Karpas-422 (cell line): ENCODE data around the gene CCL3. TPM values are rescaled to one million over a fixed set of nuclear protein-coding genes. Genes with fewer than 3 reads are reported as not detected.
"Not testable (repeated sequence)": the region's sequence is repeated elsewhere in the genome, so short reads cannot be mapped to it uniquely, and the experiment has no call there.

Source experiments
- DNase-seq: peaks from one replicate; pipeline ENCODE4 v3.0.0-alpha.2; 2015
- H2AFZ ChIP-seq: fragments of 200-600 bp; sonication (generic); 2 replicates; pipeline ENCODE4 v1.6.1; 2014; ENCODE audit warnings: antibody characterized with exemption, low read length, mixed read lengths
- H3K27ac ChIP-seq: fragments of 200-600 bp; sonication (generic); 2 replicates; pipeline ENCODE4 v1.5.1; 2014; ENCODE audit warnings: mild to moderate bottlenecking, low read length, moderate library complexity
- H3K27me3 ChIP-seq: fragments of 200-600 bp; sonication (generic); 2 replicates; pipeline ENCODE4 v1.6.1; 2014; ENCODE audit warnings: low read length, mixed read lengths
- H3K36me3 ChIP-seq: fragments of 200-600 bp; sonication (generic); 2 replicates; pipeline ENCODE4 v1.6.1; 2014; ENCODE audit warnings: low read length, mixed read lengths; ENCODE audit not compliant: insufficient read depth
- H3K4me1 ChIP-seq: fragments of 200-600 bp; sonication (generic); 2 replicates; pipeline ENCODE4 v1.6.1; 2014; ENCODE audit warnings: mild to moderate bottlenecking, low read length, mixed read lengths
- H3K4me2 ChIP-seq: fragments of 200-600 bp; sonication (generic); 2 replicates; pipeline ENCODE4 v1.6.1; 2014; ENCODE audit warnings: low read length, low read depth, mild to moderate bottlenecking; ENCODE audit not compliant: poor library complexity, severe bottlenecking
- H3K4me3 ChIP-seq: fragments of 200-600 bp; sonication (generic); 2 replicates; pipeline ENCODE4 v1.5.1; 2014; ENCODE audit warnings: mild to moderate bottlenecking, antibody characterized with exemption, low read length, mixed read lengths
- H3K79me2 ChIP-seq: fragments of 200-600 bp; sonication (generic); 2 replicates; pipeline ENCODE4 v1.6.1; 2014; ENCODE audit warnings: mild to moderate bottlenecking, low read length, mixed read lengths
- H3K9ac ChIP-seq: fragments of 200-600 bp; sonication (generic); 2 replicates; pipeline ENCODE4 v1.6.0; 2014; ENCODE audit warnings: low read length
- H3K9me2 ChIP-seq: fragments of 200-600 bp; sonication (generic), shearing (Covaris generic); replicated peaks from 2 replicates; pipeline ENCODE4 v1.6.0; 2014; ENCODE audit warnings: mild to moderate bottlenecking, low read length, moderate library complexity; ENCODE audit not compliant: insufficient read depth
- H3K9me3 ChIP-seq: fragments of 300-700, 200-600 bp; sonication (generic); 2 replicates; pipeline ENCODE4 v1.6.1; 2014; ENCODE audit warnings: low read length, mixed read lengths
- H4K20me1 ChIP-seq: fragments of 200-600 bp; sonication (generic); 2 replicates; pipeline ENCODE4 v1.6.1; 2014; ENCODE audit warnings: mild to moderate bottlenecking, antibody characterized with exemption, low read length, low read depth; ENCODE audit not compliant: insufficient read depth
- total RNA-seq: library from RNA; depleted of rRNA; stranded (reverse); fragments of >200 nt; shearing (Covaris generic); gene quantifications from 2 replicates; pipeline ENCODE4 v1.2.3, GENCODE V29; 2014; ENCODE audit warnings: low replicate concordance

The CCL3 gene
- total RNA-seq, 1 experiment from 2014 or later: not detected

DNA sequence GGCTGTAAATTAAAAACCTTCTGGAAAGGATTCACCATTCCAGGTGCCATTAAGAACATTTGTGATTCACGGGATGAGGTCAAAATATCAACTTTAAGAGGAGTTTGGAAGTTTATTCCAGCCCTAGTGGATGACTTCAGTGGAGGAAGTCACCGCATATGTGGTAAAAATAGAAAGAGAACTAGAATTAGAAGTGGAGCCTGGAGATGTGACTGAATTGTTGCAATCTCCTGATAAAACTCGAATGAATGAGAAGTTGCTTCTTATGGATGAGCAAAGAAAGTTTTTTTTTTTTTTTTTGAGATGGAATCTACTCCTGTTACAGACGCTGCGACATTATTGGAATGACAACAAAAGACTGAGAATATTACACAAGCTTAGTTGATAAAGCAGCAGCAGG is 40.4 kb upstream of the CCL3 start:
- Histone ChIP-seq H3K4me3 (no peak overlapping the region), H3K4me1 (peaks cover 52% of the 10 kb centered on the region), H2AFZ (no peak overlapping the region), H4K20me1 (no peaks in the 10 kb centered on the region), H3K79me2 (no peaks in the 10 kb centered on the region), H3K36me3 (no peaks in the 10 kb centered on the region), H3K4me2 (no peak overlapping the region), H3K27ac (no peak overlapping the region), H3K9me2 (no peaks in the 10 kb centered on the region), H3K9ac (no peak overlapping the region), H3K27me3 (peaks cover 4% of the 10 kb centered on the region; the same call in 1 of the 2 replicates), H3K9me3 (peaks cover 9% of the 10 kb centered on the region)
- DNase-seq: no peak

DNA sequence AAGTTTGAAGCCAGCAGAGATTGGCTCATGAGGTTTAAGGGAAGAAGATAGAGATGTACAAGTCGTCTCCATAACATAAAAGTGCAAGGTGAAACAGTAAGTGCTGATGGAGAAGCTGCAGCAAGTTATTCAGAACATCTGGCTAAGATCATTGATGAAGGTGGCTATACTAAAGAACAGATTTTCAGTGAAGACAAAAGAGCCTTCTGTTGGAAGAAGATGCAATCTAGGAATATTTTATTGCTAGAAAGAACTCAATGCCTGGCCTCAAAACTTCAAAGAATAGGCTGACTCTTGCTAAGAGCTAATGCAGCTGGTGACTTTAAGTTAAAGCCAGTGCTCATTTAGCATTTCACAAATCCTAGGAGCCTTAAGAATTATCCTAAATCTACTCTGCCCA is 39.7 kb upstream of the CCL3 start:
- no peaks in the 10 kb centered on the region for H4K20me1 ChIP-seq
- no peak overlapping the region for H3K9ac ChIP-seq
- no peaks in the 10 kb centered on the region for H3K9me2 ChIP-seq
- no peak overlapping the region for H3K27ac ChIP-seq
- no peak overlapping the region for H3K4me2 ChIP-seq
- no peak for DNase-seq
- H3K4me1 ChIP-seq: peaks cover 50% of the 10 kb centered on the region
- no peaks in the 10 kb centered on the region for H3K79me2 ChIP-seq
- H3K27me3 ChIP-seq: peaks cover 10% of the 10 kb centered on the region; the same call in 1 of the 2 replicates
- no peak overlapping the region for H3K4me3 ChIP-seq
- peaks cover 14% of the 10 kb centered on the region for H3K9me3 ChIP-seq
- H3K36me3 ChIP-seq: no peaks in the 10 kb centered on the region
- H2AFZ ChIP-seq: no peak overlapping the region

DNA sequence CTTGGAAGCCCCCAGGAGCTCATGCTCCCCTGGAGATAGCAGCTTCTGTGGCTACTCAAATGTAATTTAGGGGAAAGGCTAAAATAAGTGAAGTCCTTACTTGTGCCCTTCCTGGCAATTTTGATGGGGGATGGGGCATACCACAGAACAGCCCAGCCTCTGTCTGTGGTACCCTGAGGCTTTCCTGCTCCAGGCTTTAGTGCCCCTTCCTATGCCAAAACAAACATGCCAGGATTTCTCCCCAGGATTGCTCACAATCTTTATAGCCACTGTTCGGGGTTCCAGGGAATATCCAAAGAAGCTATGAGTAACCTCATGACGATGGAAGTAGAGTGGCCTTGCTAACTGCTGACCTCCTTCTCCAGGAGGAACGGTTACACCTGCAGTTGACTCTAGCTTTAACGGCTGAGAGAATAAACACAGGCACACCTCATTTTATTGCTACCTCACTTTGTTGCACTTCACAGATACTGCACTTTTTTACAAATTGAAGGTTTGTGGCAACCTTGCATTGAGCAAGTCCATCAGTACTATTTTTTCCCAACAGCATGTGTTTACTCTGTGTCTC is 38.6 kb upstream of the CCL3 start:
- Histone ChIP-seq H3K4me3 (peak overlapping the region; percentile 52; the same call in 1 of the 2 replicates), H3K36me3 (no peaks in the 10 kb centered on the region), H3K27ac (peak overlapping the region; percentile 83), H3K4me1 (peaks cover 44% of the 10 kb centered on the region), H3K79me2 (no peaks in the 10 kb centered on the region), H3K9me3 (peaks cover 14% of the 10 kb centered on the region), H3K9ac (peak overlapping the region; percentile 50; the same call in 1 of the 2 replicates), H3K9me2 (no peaks in the 10 kb centered on the region), H3K4me2 (peak overlapping the region; percentile 66), H2AFZ (no peak overlapping the region), H4K20me1 (no peaks in the 10 kb centered on the region), H3K27me3 (peaks cover 10% of the 10 kb centered on the region; the same call in 1 of the 2 replicates)
- DNase-seq: no peak

DNA sequence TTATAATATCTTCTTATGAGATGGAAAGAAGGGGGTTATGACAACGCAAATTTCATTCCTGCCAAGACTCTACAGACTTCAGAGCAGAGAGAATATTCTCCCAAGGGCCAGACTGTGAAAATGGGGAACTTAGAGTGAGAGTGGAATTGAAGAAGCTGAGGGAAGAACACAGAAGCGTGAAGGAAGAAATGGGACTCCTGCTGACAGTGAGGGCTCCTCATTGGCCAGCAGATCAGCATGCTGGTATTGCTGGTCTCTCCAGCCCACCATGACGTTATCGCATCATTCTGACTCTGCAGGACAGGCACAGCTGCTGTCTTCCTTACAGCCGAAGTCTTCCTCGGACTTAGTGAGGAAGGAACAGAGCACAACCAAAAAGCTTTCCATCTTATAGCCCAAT is 38.0 kb upstream of the CCL3 start:
- Histone ChIP-seq H3K36me3 (no peaks in the 10 kb centered on the region), H4K20me1 (no peaks in the 10 kb centered on the region), H3K27me3 (peaks cover 10% of the 10 kb centered on the region; the same call in 1 of the 2 replicates), H3K4me2 (peak overlapping the region; percentile 66), H3K9ac (peak overlapping the region; percentile 50), H3K27ac (peak overlapping the region; percentile 83), H3K9me2 (no peaks in the 10 kb centered on the region), H2AFZ (0 out of 2 replicates have a peak overlapping the region, but pooled peaks have one; percentile 3), H3K4me1 (peaks cover 44% of the 10 kb centered on the region), H3K79me2 (no peaks in the 10 kb centered on the region), H3K4me3 (peak overlapping the region; percentile 52), H3K9me3 (peaks cover 14% of the 10 kb centered on the region)
- DNase-seq: peak; percentile 81

DNA sequence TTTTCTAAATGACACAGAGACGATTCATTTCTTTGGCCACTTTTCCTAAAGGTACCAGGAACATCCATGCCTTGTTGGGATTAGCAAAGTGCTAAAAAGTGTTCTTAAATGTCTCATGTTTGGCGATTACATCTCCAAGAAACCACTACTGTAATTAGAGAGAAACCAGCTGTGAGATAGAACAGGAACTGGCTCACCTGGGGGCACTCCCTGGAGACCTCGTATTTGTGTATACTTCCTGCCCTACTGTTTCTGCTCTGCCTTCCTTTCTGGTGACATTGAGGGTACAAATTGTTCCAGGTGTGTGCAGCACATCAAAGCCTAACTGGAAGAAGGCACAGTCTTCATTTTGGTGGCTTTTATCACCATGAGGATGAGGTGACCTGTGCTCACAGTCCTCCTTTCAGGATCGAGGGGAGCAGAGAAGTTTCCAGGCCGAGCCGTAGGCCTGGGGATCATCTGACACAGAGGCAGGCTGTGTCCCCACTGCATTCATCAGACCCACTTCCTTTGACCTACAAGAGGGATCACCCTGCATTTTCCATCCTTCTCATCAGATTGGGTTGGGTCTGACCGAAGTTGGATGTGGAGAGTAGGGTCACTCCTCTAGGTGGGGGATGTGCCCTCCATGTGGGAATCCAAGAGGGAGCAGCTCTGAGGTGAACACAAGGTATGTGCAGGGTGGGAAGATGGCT is 37.4 kb upstream of the CCL3 start:
- Histone ChIP-seq H3K9me3 (peaks cover 14% of the 10 kb centered on the region), H3K27me3 (peaks cover 10% of the 10 kb centered on the region; the same call in 1 of the 2 replicates), H2AFZ (0 out of 2 replicates have a peak overlapping the region, but pooled peaks have one; percentile 3), H3K36me3 (no peaks in the 10 kb centered on the region), H3K4me1 (peaks cover 39% of the 10 kb centered on the region), H3K4me3 (peak overlapping the region; percentile 52), H3K4me2 (peak overlapping the region; percentile 66), H3K27ac (peak overlapping the region; percentile 83), H3K79me2 (no peaks in the 10 kb centered on the region), H3K9me2 (no peaks in the 10 kb centered on the region), H3K9ac (peak overlapping the region; percentile 50), H4K20me1 (no peaks in the 10 kb centered on the region)
- peak; percentile 97 for DNase-seq

DNA sequence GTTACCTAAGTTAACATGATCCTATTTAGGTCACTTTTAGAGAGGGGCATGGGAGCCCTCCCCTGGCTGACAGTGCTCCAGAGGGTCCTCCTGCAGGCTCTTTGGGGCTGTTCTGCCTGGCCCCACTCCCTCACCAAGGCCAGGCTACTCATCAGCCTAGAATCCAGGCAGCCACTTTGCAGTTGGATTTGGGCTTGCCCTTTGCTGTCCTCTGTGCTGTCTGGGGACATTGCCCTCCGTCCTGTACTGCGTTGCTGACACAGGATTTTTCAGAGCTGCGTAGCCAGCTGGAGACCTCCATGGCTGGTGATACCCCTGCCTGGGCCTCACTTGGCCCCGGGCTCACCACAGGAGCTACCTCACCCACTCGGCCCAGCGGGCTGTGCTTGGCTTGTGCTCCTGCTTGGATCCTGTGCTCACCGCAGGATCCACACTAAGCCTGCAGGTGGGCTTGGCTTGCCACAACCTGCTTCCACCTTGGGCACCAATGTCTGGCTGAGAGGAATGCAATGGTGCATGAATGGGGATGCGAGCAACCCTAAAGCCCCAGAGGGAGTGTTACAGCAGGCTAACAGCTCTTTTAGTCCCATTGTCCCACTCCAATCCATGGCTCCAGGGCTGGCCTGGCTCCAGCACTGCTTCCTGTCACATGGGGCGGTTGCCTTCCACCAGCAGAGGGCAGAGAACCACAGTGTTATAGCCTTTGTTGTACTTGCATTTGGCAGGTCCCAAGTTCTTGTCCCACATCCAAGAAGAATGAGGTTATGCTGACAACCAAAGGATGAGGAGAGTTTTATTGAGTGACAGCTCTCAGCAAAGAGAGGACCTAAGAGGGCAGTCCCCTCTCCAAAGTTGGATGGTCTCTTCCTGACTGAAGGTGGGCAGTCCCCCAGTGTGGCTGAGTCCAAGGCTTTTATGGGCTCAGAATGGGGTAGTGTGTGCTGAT is 35.2 kb upstream of the CCL3 start:
- DNase-seq: peak; percentile 84
- no peak overlapping the region for H3K4me2 ChIP-seq
- H4K20me1 ChIP-seq: no peaks in the 10 kb centered on the region
- H3K4me1 ChIP-seq: peaks cover 33% of the 10 kb centered on the region
- no peak overlapping the region for H3K9ac ChIP-seq
- no peaks in the 10 kb centered on the region for H3K9me2 ChIP-seq
- no peak overlapping the region for H3K27ac ChIP-seq
- no peaks in the 10 kb centered on the region for H3K79me2 ChIP-seq
- no peak overlapping the region for H3K4me3 ChIP-seq
- no peak overlapping the region for H2AFZ ChIP-seq
- H3K36me3 ChIP-seq: no peaks in the 10 kb centered on the region
- peaks cover 10% of the 10 kb centered on the region; the same call in 1 of the 2 replicates for H3K27me3 ChIP-seq
- H3K9me3 ChIP-seq: peaks cover 14% of the 10 kb centered on the region

DNA sequence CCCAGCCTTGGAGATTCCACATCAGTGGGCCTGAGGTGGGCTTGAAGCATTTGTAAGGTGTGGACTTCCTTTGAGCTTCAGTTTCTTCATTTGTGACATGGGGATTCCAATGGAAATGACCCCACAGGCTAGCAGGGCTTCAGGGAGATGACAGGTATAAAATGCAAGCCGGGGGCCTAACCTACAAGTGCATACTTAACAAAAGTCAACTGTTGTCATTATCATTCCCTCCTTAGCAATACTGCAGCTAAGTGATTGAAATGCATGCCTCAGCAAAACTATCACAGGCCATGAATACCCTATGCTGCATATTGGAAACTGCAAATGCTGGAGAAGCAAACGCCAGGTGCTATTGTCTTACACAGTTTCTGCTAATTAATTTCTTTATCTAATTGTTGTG is 33.5 kb upstream of the CCL3 start:
- no peak overlapping the region for H3K4me2 ChIP-seq
- H3K36me3 ChIP-seq: no peaks in the 10 kb centered on the region
- no peak overlapping the region for H2AFZ ChIP-seq
- H3K9me3 ChIP-seq: peaks cover 14% of the 10 kb centered on the region
- H3K9ac ChIP-seq: no peak overlapping the region
- no peaks in the 10 kb centered on the region for H3K9me2 ChIP-seq
- H3K79me2 ChIP-seq: no peaks in the 10 kb centered on the region
- no peak overlapping the region for H3K27ac ChIP-seq
- DNase-seq: no peak
- H3K4me3 ChIP-seq: no peak overlapping the region
- H3K4me1 ChIP-seq: peaks cover 20% of the 10 kb centered on the region
- no peaks in the 10 kb centered on the region for H4K20me1 ChIP-seq
- H3K27me3 ChIP-seq: peaks cover 10% of the 10 kb centered on the region; the same call in 1 of the 2 replicates

DNA sequence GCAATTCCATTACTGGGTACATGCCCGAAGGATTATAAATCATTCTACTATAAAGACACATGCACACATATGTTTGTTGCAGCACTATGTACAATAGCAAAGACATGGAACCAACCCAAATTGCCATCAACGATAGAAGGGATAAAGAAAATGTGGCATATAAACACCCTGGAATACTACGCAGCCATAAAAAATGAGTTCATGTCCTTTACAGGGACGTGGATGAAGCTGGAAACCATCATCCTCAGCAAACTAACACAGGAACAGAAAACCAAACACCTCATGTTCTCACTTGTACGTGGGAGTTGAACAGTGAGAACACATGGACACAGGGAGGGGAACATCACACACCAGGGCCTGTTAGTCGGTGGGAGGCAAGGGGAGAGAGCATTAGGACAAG is 31.2 kb upstream of the CCL3 start:
- H3K79me2 ChIP-seq, H2AFZ ChIP-seq: not testable (repeated sequence)

More for the DNA sequence above, 31.2 kb upstream of the CCL3 start:
- DNase-seq, H3K9me2 ChIP-seq, H3K4me3 ChIP-seq, H3K4me2 ChIP-seq, H3K27me3 ChIP-seq, H3K36me3 ChIP-seq, H4K20me1 ChIP-seq, H3K27ac ChIP-seq, H3K4me1 ChIP-seq, H3K9ac ChIP-seq: not testable (repeated sequence)
- peaks cover 13% of the 10 kb centered on the region for H3K9me3 ChIP-seq
